GM21447 (cell line): ENCODE results near the gene MAST4.
"Not testable (repeated sequence)": the region's sequence is repeated elsewhere in the genome, so short reads cannot be mapped to it uniquely, and the experiment has no call there.

Experiments used
- ATAC-seq: cut with Tn5 transposase; IDR thresholded peaks from one replicate; pipeline ENCODE4 v1.9.1; 2021; ENCODE audit not compliant: unreplicated experiment

MAST4 gene

GRCh38 chr5:66694036-66694435, 97.8 kb downstream of the MAST4 start:
- no peak for ATAC-seq

DNA sequence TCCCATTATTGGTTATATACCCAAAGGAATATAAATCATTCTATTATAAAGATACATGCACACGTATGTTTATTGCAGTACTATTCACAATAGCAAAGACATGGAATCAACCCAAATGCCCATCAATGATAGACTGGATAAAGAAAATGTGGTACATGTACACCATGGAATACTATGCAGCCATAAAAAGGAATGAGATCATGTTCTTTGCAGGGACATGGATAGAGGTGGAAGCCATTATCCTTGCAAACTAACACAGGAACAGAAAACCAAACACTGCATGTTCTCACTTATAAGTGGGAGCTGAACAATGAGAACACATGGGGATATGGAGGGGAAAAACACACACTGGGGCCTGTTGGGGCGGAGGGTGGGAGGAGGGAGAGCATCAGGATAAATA, 99.6 kb downstream of the MAST4 start:
- ATAC-seq, result not testable (repeated sequence)

DNA sequence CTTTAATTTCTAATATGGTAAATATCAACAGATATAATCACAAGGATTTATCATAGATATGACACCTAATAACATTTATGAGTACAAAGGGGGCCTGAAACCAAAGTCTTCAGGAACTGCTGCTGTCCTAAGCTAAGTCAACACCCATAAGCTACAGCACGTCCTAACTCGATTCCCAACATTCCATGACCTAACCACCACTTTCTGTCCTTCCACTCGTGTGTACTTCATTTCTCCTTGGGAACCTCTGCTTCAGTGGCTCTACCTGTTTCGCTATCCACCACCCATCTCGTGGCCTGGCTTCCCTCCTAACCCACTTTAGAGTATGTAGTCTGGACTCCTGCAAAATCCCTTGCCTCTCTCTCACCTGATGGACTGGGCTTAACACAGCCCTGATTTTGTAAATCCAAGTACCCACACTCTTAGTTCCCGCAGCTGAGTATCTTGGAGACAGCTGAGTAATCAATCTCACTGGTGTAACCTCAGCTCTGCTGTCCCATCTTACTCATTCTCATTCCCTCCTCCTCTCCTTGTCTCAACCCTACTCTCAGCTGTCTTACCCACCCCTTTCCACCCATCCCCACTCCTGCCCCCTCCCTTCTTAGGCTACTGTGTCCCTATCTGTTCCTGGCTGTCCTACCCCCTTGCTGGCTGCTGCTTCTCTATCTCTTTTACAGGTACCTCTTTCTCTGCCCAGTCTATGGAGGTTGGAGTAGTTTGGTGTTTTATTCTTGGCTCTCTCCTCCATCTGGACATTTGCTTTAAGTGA, 101.8 kb downstream of the MAST4 start:
- ATAC-seq, result no peak

DNA sequence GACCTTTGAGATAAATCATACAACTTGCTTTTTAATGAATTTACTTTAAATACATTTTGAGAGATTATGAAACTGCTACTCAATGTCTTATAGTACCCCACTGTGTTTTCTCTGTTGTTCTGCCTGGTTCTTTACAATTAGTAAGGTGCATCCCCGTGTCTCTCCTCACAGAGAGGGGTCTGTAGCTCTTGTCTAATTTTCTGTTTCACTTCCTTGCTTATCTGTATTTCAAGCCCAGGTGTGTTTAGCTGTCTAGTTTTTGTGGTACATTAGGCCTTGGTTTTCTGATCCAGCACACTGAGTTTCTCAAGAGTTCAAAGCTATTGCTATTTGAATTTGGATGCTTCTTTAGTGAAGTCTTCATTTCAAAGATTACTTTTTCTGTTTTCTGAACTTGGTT, 105.1 kb downstream of the MAST4 start:
- peak; percentile 58 for ATAC-seq

DNA sequence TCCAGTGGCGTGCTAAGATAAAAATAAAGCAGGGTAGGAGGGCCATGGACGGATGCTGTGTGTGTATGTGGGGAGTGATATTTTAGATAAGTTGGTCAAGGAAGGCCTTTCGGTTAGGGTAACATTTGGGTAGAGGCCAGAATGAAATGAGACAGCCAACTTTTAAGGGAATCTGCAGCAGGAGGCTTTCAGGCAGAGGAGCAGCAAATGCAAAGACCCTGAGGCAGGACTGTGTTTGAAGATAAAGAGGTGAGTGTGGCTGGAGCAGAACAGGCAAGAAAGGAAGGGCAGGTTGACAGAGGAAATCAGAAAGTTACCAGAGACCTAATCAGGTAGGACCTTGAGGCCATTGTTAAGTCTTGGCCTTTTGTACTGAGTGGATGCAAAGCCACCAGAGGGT, 106.2 kb downstream of the MAST4 start:
- ATAC-seq, result no peak

GRCh38 chr5:66704790-66705425, 108.7 kb downstream of the MAST4 start:
- ATAC-seq, result no peak

DNA sequence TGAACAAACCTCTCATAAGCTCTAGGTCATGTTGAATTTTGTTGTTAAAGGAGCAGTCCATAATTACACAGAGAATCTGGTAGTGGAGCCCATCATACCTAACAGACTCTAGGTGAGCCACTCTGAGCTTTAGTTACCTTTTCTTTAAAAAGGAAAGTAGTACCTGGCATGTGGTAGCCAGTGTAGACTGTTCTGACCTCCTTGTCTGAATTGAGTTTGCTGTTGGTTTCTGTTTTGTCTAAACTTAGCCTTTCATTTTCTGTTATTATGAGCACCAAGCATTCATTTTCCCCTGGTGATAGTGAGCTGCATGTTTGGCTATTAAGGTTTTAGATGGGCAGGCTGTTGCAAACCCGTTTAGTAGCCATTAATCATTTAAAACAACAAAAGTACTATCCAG, 112.2 kb downstream of the MAST4 start:
- ATAC-seq, result no peak

- no peak for ATAC-seq
Measured at GRCh38 chr5:66710557-66711088, 114.4 kb downstream of the MAST4 start.

GRCh38 chr5:66713998-66714397, 117.8 kb downstream of the MAST4 start:
- ATAC-seq, result peak; percentile 70

DNA sequence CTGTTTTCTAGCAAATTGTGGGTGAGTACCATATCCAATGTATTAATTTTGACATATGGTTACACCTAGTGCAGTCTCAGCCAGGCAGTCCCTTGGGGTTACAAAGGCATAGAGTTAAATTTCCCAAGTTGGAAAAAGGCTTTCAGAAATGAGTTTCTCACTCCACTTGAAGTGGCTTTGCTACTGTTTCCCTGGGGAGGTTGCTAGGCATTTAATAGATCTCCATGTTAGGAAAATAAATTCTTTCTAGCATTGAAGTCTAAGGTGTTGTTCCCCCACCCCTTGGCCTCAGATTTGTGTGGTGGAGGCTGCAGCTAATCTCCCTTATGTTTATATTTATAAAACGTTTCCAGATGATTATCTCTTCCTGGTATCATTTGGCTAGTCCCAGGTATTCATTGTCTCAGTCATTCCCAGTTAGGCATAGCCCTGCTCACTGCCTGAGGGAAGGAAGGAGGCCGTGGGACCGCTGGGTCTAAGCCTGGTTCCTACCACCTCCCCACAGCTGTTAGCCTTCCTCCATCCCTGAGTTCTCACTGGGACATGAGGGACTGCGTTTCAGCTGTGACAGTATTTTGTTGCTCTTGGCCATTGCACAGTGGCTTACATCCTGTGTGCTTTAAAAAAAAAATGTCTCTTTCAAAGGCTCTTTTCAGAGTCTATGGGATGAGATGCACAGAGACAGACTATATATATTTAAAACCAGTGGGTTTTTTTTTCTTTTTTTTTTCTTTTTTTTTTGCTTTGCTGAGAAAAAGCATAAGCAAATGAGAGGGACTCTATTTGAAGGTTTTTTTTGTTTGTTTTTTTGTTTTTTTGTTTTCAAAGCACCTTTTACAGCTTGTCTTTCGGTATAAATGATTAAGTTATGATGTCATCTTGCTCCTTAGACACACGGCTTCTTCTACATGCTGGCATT, 121.5 kb downstream of the MAST4 start:
- no peak for ATAC-seq

DNA sequence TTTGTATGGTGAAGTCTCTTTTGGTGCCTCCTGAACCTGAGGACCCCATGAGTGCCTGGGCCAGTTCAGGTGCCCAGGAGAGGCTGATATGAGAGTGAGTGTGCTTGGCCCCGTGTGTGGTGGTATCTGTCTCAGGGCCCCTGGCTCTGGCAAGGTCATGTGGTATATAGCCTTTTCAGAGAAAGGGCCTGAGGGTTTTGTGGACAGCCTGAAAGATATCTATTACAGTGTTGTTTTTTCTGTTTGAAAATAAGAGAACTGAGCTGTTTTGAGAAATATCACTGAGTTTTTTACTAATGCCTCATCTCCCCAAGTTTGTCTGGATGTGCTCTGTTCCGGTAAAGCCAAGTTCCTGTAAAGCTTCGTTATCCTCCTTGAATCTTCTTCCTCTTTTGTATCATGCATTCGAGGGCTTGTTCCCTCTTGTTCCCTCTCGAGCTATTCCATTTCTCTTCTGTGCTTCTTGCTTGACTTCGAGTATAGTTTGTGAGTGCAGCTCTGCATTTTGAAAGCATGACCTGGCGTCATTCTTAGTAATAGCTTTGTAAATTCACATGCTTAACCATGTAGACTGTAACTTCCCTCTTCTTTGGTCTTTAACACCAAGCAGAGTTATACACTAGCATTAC, 122.3 kb downstream of the MAST4 start:
- no peak for ATAC-seq

DNA sequence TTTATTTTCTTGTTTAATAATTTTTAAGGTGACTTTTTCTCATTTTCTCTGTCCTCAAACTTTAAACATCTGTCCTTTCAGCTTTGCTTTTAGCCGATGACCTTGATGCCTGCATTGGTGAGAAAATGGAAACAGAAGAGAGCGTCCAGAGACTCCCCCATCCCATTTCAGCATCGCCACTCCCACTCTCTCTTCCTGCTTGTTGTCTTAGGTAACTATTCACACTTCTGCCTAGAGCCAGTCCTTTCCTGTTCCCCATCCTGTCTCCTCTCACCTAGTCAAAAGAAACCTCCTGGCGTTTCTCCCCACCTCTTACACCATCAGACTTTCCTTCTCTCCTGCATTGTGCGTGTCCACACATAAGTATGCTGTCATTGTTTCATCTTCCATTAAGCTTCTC, 124.6 kb downstream of the MAST4 start:
- ATAC-seq, result no peak

DNA sequence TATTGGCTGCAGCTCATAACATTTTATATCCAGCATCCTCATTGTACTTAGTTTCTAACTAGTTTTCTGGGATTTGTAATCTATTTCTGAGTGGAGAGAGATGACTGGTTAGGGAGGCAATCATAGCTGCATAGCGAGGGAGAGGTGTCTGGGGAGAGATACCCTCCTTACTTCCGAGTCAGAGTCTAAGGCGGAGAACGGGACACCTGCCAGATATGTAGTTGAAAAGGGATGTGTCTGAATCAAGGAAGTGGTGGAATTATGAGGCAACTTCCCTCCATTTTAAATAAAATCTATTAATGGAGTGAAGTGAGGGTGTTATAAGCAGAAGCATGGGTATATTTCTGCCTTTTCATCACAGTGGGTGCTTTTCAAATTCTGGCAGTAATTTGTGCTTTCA, 126.5 kb downstream of the MAST4 start:
- no peak for ATAC-seq

- no peak for ATAC-seq
Measured at GRCh38 chr5:66724349-66725139, 128.4 kb downstream of the MAST4 start.

GRCh38 chr5:66727630-66728029, 131.4 kb downstream of the MAST4 start:
- no peak for ATAC-seq

GRCh38 chr5:66728049-66728448, 131.9 kb downstream of the MAST4 start:
- no peak for ATAC-seq

GRCh38 chr5:66737096-66737495, 140.9 kb downstream of the MAST4 start:
- ATAC-seq, result no peak

DNA sequence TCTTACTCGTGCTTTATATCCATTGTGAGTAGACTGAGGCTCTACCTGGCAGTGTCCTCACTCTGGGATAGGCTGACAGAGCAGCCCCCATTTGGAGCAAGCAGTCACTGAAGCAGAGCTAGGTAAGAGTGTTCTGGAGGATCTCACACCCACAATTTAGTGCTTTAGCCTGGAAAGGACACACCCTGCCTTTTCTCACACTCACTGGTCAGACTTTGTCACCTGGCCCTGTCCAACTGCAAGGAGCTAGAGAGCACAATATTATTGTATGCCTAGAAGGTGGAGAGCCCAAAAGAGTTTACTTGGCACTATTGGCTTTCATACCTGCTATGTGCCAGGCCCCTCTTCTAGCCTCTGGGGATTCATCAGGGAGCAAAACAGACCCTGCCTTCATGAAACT, 141.9 kb downstream of the MAST4 start:
- ATAC-seq, result no peak

DNA sequence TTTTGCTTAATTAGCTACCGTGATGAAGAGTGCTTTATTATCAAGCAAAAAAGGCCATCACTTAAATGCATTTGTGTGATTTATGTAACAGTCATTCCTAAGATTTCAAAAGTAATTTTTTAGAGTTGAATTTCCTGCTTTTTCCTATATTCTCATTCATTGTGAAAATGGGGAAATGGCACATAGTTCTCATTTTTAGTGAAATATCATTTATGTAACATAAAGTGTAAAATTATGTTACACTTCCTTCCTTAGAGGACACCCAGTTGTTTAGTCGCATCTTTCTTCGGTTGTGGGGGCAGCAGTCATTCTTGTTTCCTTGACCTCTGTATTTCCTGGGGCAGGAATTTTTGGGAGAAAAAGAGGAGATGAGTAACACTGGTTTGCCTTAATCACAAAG, 142.8 kb downstream of the MAST4 start:
- ATAC-seq, result no peak

DNA sequence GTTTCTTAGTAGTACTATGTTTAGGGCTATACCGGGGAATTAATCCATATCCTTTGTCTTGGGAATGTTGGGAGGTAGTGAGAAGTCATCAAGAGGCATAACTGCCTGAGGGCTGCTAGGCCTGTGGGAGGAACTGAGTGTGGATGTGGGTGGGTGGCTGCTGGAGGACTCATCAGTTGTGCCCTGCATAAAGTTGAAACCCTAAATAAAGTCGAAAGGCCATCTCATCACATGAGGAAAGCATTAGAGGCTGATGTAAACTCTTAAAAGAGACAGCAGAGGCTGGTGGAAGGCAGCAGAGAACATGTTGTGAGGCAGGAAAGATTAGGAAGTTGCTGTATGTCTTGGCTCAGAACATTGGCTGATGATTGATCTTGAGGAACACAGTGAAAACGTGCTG, 143.8 kb downstream of the MAST4 start:
- no peak for ATAC-seq
